ENCODE measurements around the gene PSMG3.
"Not testable (repeated sequence)": the region's sequence is repeated elsewhere in the genome, so short reads cannot be mapped to it uniquely, and the experiment has no call there.

PSMG3 gene

GRCh38 chr7:1523844-1524243 lies 46.0 kb downstream of the PSMG3 start:
- Histone ChIP-seq H3K9ac (ENCODE audit: insufficient read length) (no peak overlapping the region), H3K27ac (no peak overlapping the region), H3K4me3 (no peak overlapping the region), H3K36me3 (ENCODE audit: insufficient read depth, low read length) (no peaks in the 10 kb centered on the region), H3K9me3 (ENCODE audit: low read depth, low read length) (no peaks in the 10 kb centered on the region)
- TF ChIP-seq POLR2AphosphoS5 (IDR thresholded peaks at IDR 0.05; ENCODE audit: borderline replicate concordance, low read depth, low read length), result no peak
- no peak for DNase-seq (ENCODE audit: low read depth, low spot score)

DNA sequence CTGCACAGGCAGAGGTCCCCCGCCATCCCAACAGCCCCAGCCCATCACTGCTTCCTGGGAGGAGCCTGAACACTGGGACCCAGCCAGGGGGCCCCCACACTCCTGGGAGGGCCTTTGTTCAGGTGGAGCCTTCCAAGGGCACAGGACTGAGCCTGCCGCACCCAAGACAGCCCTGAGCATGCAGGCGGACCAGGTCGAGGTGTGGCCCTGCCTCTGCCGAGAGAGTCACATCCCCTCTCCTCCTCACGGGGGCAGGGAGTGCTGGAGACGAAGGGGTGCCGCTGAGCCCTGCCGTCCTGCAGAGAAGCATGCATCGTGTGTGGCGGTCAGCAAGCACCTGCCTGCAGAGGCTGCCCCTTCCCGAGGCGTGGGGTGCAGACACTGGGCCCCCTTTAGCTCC lies 46.6 kb downstream of the PSMG3 start:
- no peak overlapping the region for H3K9ac ChIP-seq (ENCODE audit: insufficient read length)
- no peak overlapping the region for H3K4me3 ChIP-seq
- H3K27ac ChIP-seq, result no peak overlapping the region
- H3K9me3 ChIP-seq (ENCODE audit: low read depth, low read length), result no peaks in the 10 kb centered on the region
- H3K36me3 ChIP-seq (ENCODE audit: insufficient read depth, low read length), result no peaks in the 10 kb centered on the region
- TF ChIP-seq POLR2AphosphoS5 (IDR thresholded peaks at IDR 0.05; ENCODE audit: borderline replicate concordance, low read depth, low read length) (no peak), FOXP2 (optimal IDR thresholded peaks at IDR 0.05; ENCODE audit: control extremely low read depth, extremely low read length, insufficient read depth) (no peak), EZH2 (IDR thresholded peaks at IDR 0.05) (no peak)
- DNase-seq (ENCODE audit: low read depth, low spot score), result no peak

- Histone ChIP-seq H3K9ac (ENCODE audit: insufficient read length) (no peak overlapping the region), H3K27ac (no peak overlapping the region), H3K9me3 (ENCODE audit: low read depth, low read length) (no peaks in the 10 kb centered on the region), H3K36me3 (ENCODE audit: insufficient read depth, low read length) (no peaks in the 10 kb centered on the region), H3K4me3 (no peak overlapping the region)
- TF ChIP-seq EZH2 (IDR thresholded peaks at IDR 0.05), result no peak
- TF ChIP-seq POLR2AphosphoS5 (IDR thresholded peaks at IDR 0.05; ENCODE audit: borderline replicate concordance, low read depth, low read length), result no peak
- TF ChIP-seq FOXP2 (optimal IDR thresholded peaks at IDR 0.05; ENCODE audit: control extremely low read depth, extremely low read length, insufficient read depth), result no peak
- no peak for DNase-seq (ENCODE audit: low read depth, low spot score)
Measured at GRCh38 chr7:1521456-1521855, 48.4 kb downstream of the PSMG3 start.

GRCh38 chr7:1520539-1521234 lies 49.1 kb downstream of the PSMG3 start:
- no peak for TF ChIP-seq FOXP2 (optimal IDR thresholded peaks at IDR 0.05; ENCODE audit: control extremely low read depth, extremely low read length, insufficient read depth)
- TF ChIP-seq POLR2AphosphoS5 (IDR thresholded peaks at IDR 0.05; ENCODE audit: borderline replicate concordance, low read depth, low read length), result no peak
- TF ChIP-seq EZH2 (IDR thresholded peaks at IDR 0.05), result no peak

DNA sequence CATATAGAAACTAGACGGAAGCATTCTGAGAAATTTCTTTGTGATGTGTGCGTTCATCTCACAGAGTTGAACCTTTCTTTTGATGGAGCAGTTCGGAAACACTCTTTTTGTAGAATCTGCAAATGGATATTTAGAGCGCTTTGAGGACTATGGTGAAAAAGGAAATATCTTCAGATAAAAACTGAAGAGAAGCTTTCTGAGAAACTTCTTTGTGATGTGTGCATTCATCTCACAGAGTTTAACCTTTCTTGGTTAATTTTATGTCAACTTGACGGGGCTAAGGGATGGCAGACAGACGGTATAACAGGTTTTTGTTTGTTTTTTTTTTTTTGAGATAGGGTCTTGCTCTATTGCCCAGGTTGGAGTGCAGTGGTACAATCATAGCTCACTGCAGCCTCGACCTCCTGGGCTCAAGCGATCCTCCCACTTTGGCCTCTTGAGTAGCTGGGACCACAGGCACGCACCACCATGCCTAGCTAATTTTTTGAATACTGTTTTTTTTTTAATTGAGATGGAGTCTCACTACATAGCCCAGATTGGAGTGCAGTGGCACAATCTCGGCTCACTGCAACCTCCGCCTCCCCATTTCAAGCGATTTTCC lies 50.4 kb downstream of the PSMG3 start:
- not testable (repeated sequence) for H3K36me3 ChIP-seq (ENCODE audit: insufficient read depth, low read length); DNase-seq (ENCODE audit: low read depth, low spot score); H3K9me3 ChIP-seq (ENCODE audit: low read depth, low read length); H3K9ac ChIP-seq (ENCODE audit: insufficient read length); H3K4me3 ChIP-seq; H3K27ac ChIP-seq

More at GRCh38 chr7:1520539-1521234, 49.1 kb downstream of the PSMG3 start:
- H3K4me3 ChIP-seq, result no peak overlapping the region
- no peaks in the 10 kb centered on the region for H3K9me3 ChIP-seq (ENCODE audit: low read depth, low read length)
- H3K36me3 ChIP-seq (ENCODE audit: insufficient read depth, low read length), result no peaks in the 10 kb centered on the region
- no peak overlapping the region for H3K27ac ChIP-seq
- DNase-seq (ENCODE audit: low read depth, low spot score), result no peak
- no peak overlapping the region for H3K9ac ChIP-seq (ENCODE audit: insufficient read length)

Data from SK-N-MC (cell line).